Muscle layer of colon (tissue), 2 donors: Measurements from ENCODE around the gene AMN.
"Not testable (repeated sequence)": the region's sequence is repeated elsewhere in the genome, so short reads cannot be mapped to it uniquely, and the experiment has no call there.

Experiments
- H3K27ac ChIP-seq: one replicate; pipeline ENCODE4 v1.7.0; 2013; ENCODE audit warnings: low read depth, mild to moderate bottlenecking, low read length, moderate library complexity
- H3K27me3 ChIP-seq, 2 donors: one replicate each; pipeline ENCODE4 v1.7.0; 2013; ENCODE audit warnings: low read length in 2 of 2, mild to moderate bottlenecking in 2 of 2; ENCODE audit not compliant: insufficient read depth in 2 of 2, control insufficient read depth in 1 of 2
- H3K36me3 ChIP-seq: one replicate; pipeline ENCODE4 v1.7.0; 2013; ENCODE audit warnings: mild to moderate bottlenecking, low read length; ENCODE audit not compliant: insufficient read depth
- H3K4me1 ChIP-seq: one replicate; pipeline ENCODE4 v1.7.0; 2013; ENCODE audit warnings: mild to moderate bottlenecking, low read length; ENCODE audit not compliant: insufficient read depth
- H3K4me3 ChIP-seq, 2 donors: one replicate each; pipeline ENCODE4 v1.7.0; 2013; ENCODE audit warnings: low read length in 2 of 2, low read depth in 1 of 2, mild to moderate bottlenecking in 1 of 2, moderate library complexity in 1 of 2
- H3K9ac ChIP-seq: one replicate; pipeline ENCODE4 v1.7.0; 2013; ENCODE audit warnings: low read length
- H3K9me3 ChIP-seq: one replicate; pipeline ENCODE4 v1.7.0; 2013; ENCODE audit warnings: mild to moderate bottlenecking, low read length
- donor health status: abdominal sarcoma.
- donor health status: Adenocarcinoma of cecum.

AMN gene

DNA sequence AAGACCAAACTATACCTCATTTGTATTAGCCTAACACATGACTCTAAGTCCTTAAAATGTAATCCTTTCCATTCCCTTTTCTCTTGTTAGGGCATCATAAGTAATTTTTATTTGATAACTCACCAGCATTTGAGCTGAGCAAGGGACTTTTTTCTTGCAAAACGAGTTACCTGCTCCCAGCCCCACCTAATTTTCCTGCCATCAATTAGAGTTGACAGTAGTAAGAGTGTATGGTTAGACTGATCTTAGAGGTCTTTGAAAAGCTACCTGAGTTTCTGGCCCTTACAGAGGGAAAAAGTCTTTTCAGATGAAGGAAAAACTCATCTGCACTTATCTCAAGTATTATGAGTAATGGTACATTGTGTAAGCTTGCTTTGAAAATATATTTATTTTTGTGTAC is 33.7 kb upstream of the AMN start:
- H3K4me1 ChIP-seq: peaks cover 12% of the 10 kb centered on the region
- no peak overlapping the region for H3K9ac ChIP-seq
- no peaks in the 10 kb centered on the region for H3K9me3 ChIP-seq
- peaks cover 8% of the 10 kb centered on the region for H3K36me3 ChIP-seq
- no peak overlapping the region for H3K4me3 ChIP-seq
- no peak overlapping the region for H3K27ac ChIP-seq
- no peaks in the 10 kb centered on the region for H3K27me3 ChIP-seq

DNA sequence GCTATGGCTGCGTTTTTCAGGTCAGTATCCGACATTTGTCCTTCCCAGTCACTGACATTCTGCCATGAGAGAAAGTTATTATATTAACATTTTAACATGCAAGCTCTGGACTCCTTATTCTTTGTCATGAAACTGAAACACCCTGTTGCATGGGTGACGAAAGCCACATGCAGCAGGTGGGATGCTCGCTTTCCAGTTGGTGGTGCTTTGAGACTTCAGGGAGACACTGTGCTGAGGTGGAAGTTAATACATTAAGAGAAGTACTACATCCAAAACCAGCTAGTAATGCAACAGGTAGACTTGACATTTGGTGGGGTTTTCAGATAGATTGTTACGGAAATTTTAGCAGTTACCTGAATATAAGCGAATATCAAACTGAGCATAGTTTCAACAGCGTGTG is 32.8 kb upstream of the AMN start:
- no peaks in the 10 kb centered on the region for H3K9me3 ChIP-seq
- no peak overlapping the region for H3K4me3 ChIP-seq
- H3K36me3 ChIP-seq: peaks cover 8% of the 10 kb centered on the region
- no peaks in the 10 kb centered on the region for H3K27me3 ChIP-seq
- no peak overlapping the region for H3K9ac ChIP-seq
- H3K27ac ChIP-seq: no peak overlapping the region
- peaks cover 13% of the 10 kb centered on the region for H3K4me1 ChIP-seq

DNA sequence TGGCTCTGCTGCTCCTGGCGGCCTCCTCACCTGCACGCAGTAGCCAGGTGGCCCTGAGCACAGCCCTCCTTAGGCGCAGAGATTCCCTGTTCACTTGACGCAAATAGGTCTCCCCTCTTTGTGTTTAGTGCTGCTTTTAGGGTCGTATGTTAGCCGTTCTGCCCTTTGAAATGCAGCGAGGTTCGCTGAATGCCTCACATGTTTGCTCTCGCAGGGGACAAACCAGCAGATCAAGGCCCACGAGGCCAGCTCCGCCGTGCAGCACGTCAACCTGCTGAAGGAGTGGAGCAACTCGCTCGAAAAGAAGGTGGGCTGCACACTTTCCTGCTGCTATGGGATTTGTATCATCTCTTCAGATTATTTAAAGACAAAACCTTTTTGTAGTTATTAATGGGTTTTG is 31.4 kb upstream of the AMN start:
- Histone ChIP-seq H3K9ac (no peak overlapping the region), H3K36me3 (peaks cover 7% of the 10 kb centered on the region), H3K4me1 (peaks cover 13% of the 10 kb centered on the region), H3K4me3 (no peak overlapping the region), H3K27ac (no peak overlapping the region), H3K9me3 (no peaks in the 10 kb centered on the region), H3K27me3 (no peaks in the 10 kb centered on the region)

DNA sequence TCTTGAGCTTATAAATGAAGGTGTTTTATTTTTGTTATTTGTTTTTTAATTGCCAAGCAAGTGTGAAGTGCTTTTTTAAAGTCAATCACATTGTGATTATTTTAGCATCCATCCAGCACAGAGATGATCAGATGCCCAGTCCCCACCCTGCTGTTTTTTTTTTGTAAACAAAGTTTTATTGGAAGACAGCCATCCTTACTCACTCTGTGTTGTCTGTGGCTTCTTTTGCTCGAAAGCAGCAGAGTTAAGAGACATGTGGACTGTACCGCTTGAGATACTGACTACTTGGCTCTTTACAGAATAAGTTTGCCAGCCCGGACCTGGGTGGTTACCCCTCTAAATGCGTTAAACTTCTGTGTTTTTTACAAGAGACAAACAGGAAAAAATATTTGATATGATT is 30.9 kb upstream of the AMN start:
- peaks cover 6% of the 10 kb centered on the region for H3K36me3 ChIP-seq

DNA sequence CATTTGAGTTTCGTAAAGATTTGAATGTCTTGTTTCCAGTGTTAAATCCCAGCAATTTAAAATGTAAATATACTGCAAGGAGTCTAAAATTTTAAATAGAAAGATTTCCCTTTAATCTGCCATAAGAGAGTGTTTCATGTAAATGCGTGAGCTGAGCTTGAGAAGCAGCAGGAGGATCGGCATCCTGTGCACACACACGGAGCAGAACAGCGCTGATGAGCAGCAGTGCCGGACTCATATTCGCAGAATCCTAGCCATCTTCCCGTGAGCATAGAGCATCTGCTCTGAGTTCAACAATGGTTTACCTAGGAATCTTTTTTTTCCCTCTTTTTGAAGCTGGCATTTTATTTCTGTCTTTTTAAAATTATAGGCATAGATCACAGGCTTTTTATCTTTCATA is 29.8 kb upstream of the AMN start:
- Histone ChIP-seq H3K36me3 (peaks cover 6% of the 10 kb centered on the region), H3K4me1 (peaks cover 13% of the 10 kb centered on the region), H3K27me3 (no peaks in the 10 kb centered on the region), H3K9ac (no peak overlapping the region), H3K27ac (no peak overlapping the region), H3K4me3 (no peak overlapping the region), H3K9me3 (no peaks in the 10 kb centered on the region)

More for the DNA sequence above, 30.9 kb upstream of the AMN start:
- H3K27ac ChIP-seq: no peak overlapping the region
- H3K4me1 ChIP-seq: peaks cover 13% of the 10 kb centered on the region
- H3K27me3 ChIP-seq: no peaks in the 10 kb centered on the region
- no peaks in the 10 kb centered on the region for H3K9me3 ChIP-seq
- H3K9ac ChIP-seq: no peak overlapping the region
- no peak overlapping the region for H3K4me3 ChIP-seq

DNA sequence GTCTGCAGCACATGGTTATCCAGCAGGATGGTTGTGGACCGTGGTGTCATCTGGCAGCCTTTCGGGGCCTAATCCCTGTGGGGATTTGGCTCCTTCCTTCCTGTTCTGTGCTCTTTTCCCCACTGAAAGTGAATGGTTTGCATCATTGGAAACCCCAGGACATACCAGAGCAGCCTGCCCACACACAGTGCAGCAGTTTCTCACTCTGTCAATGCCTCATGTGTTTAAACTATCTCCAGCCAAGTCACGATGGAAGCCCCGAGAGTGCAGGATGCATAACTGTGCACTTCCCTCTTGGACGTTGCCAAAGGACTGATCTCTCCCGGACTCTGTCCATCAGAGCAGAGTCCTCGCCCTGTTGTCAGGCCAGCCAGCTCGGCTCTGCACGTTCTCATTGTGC is 29.0 kb upstream of the AMN start:
- Histone ChIP-seq H3K36me3 (peaks cover 7% of the 10 kb centered on the region), H3K27ac (no peak overlapping the region), H3K9me3 (no peaks in the 10 kb centered on the region), H3K4me3 (no peak overlapping the region), H3K9ac (no peak overlapping the region), H3K4me1 (peaks cover 13% of the 10 kb centered on the region), H3K27me3 (no peaks in the 10 kb centered on the region)

DNA sequence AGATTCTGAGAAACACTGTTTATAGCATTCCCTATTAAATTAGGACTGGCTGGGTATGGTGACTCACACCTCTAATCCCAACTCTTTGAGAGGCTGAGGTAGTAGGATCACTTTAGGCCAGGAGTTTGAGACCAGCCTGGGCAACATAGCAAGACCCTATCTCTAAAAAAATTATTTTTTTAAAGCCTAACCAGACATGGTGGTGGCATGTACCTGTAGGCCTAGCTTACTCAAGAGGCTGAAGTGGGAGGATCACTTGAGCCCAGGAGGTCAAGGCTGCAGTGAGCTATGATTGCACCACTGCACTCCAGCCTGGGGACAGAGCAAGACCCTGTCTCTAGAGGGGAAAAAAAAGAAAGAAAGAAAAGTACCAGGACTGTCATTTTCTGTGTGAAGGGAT is 25.7 kb upstream of the AMN start:
- H3K27ac ChIP-seq, H3K27me3 ChIP-seq, H3K9ac ChIP-seq, H3K9me3 ChIP-seq, H3K4me3 ChIP-seq: not testable (repeated sequence)
- Histone ChIP-seq H3K36me3 (peaks cover 10% of the 10 kb centered on the region), H3K4me1 (peaks cover 13% of the 10 kb centered on the region)

DNA sequence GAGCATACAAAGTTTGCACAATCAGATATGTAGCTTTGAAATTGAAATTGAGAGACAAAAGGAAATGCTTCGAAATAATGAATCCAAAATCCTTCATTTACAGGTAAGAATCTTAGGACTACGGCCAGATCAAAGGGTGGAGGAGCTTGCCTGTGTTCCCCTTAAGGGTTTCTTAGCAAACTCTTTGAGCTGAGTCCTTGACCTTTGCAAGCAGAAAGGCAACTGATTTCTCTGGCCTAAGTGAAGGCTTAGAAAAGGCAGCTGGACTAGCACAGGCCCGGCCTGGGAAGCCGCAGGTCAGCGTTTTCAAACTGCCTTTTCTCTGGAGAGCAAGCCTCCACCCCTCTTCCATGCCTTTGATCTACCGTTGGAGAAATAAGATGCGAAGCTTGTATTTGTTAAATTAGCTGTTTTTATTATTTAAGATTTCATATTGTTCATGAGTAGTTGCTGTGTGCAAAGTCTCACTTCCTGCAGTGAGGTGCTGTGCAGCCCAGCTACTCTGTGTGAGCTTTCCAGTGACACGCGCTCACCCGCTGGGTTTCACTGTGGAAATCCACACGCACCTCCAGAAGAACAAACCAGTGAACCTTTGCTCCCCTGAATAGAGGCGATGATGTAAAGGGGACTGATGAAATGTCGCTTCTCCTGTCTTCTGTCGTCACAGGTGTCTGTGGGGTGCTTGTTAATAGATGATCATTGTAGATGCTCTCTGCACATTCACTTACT is 25.0 kb upstream of the AMN start:
- H3K27me3 ChIP-seq: no peaks in the 10 kb centered on the region
- no peaks in the 10 kb centered on the region for H3K9me3 ChIP-seq
- peaks cover 10% of the 10 kb centered on the region for H3K36me3 ChIP-seq
- H3K9ac ChIP-seq: no peak overlapping the region
- no peak overlapping the region for H3K27ac ChIP-seq
- H3K4me1 ChIP-seq: peaks cover 13% of the 10 kb centered on the region
- no peak overlapping the region for H3K4me3 ChIP-seq

DNA sequence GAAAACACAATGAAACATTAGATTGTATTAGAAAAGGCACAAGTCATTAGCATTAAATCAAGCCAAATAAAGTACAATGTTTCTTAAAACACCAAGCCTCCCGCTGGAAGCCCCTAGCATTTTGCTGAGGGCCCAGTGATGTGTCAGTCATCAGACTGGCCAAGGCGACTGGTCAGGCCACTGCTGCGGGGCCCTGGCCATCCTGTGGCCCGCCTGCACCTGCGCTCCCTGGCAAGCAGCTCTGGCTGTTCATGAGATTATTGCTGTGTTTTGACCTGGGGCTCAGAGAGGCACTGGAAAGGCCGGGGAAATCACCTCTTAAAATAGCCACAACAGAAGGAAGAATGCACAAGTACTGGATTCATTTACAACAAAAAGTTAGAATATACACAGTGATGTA is 24.2 kb upstream of the AMN start:
- Histone ChIP-seq H3K27ac (no peak overlapping the region), H3K27me3 (no peaks in the 10 kb centered on the region), H3K4me3 (no peak overlapping the region), H3K9me3 (no peaks in the 10 kb centered on the region), H3K36me3 (peaks cover 10% of the 10 kb centered on the region), H3K4me1 (peaks cover 5% of the 10 kb centered on the region), H3K9ac (no peak overlapping the region)

DNA sequence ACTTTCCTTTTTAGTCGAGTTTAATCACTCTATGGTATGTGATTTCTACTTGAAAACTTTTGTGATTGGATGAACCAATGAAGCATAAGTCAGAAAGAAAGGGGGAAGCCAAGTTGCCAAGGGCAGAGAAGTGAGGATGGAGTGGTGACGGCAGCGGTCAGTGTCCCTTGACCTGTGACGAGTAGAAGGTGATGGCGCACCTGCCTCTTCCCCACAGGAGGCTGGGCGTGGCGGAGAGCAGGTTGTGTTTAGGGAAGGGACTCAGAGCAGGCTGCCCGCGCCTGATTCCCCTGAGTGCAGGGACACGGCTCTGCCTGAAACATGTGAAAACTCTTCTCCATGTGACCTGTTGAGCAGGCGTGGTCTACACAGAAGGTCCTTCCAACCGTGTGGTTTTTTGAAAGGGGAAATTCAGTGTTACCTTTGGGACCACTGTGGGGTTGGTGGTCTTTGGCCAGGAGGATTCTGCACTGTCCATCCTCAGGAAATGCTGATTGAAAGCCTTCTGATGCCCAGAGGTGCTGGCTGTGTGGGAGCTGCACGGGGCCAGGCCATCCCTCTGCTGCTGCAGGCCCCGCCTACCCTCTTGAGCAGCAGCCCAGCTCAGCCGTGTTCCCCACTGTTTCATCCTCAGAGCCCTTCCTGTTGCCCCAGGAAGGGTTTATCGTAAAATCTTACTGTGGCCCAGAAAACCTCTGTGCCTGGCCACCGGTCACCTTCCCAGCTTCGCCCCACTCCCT is 23.5 kb upstream of the AMN start:
- H3K27me3 ChIP-seq: no peaks in the 10 kb centered on the region
- no peak overlapping the region for H3K9ac ChIP-seq

DNA sequence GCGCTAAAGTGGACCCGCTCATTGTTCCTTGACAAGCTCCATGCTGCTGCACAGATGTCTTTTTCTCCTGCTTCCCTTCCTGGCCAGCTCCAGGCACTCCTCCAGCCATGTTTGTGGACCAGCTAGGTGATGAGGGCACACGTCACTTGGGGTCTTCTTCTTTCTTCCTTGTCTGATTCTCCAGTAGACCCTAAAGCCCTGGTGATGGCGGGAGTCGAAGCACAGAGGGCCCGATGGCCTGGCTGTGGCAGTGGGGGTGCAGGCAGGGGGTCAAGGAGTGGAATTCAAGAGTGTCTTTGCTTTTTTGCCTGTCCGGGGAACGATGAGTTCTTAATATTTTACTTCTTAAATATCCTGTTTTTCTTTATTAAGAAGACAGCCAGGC is 23.0 kb upstream of the AMN start:
- no peaks in the 10 kb centered on the region for H3K9me3 ChIP-seq
- no peak overlapping the region for H3K4me3 ChIP-seq
- no peaks in the 10 kb centered on the region for H3K4me1 ChIP-seq
- peaks cover 10% of the 10 kb centered on the region for H3K36me3 ChIP-seq
- H3K27me3 ChIP-seq: no peaks in the 10 kb centered on the region
- no peak overlapping the region for H3K9ac ChIP-seq
- no peak overlapping the region for H3K27ac ChIP-seq

More for the DNA sequence above, 23.5 kb upstream of the AMN start:
- Histone ChIP-seq H3K36me3 (peaks cover 10% of the 10 kb centered on the region), H3K9me3 (no peaks in the 10 kb centered on the region), H3K4me1 (no peaks in the 10 kb centered on the region), H3K4me3 (no peak overlapping the region), H3K27ac (no peak overlapping the region)
